D721Med (cell line): ENCODE data around the gene INF2.

Source experiments
- DNase-seq: peaks from one replicate; pipeline ENCODE4 v3.0.0; 2011; ENCODE audit warnings: low spot score; ENCODE audit not compliant: insufficient read length
- FAIRE-seq: peaks from 2 replicates; lab custom pipeline; 2011; peaks lifted over from hg19 to GRCh38; lab: Jason Lieb, UNC
- CTCF ChIP-seq: IDR thresholded peaks from 2 replicates; pipeline ENCODE4 v1.5.1; 2012; ENCODE audit warnings: mild to moderate bottlenecking, control low read depth; ENCODE audit not compliant: insufficient read depth; ENCODE audit errors: missing control alignments

The INF2 gene

DNA sequence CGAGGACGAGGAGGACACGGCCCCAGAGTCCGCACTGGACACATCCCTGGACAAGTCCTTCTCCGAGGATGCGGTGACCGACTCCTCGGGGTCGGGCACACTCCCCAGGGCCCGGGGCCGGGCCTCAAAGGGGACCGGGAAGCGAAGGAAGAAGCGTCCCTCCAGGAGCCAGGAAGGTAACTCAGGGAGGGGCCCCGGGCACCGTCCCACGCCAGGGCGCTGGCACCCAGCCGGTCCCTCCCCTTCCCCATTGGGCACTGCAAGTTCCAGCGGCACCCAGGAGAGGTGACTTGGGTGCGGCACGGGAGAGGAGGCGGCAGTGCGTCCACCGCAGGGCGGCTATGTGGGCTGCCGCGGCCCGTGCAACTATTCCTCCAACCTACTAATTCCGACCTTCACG is 25.3 kb downstream of the INF2 start:
- FAIRE-seq (no peak), DNase-seq (no peak)
- no peak for TF ChIP-seq CTCF

DNA sequence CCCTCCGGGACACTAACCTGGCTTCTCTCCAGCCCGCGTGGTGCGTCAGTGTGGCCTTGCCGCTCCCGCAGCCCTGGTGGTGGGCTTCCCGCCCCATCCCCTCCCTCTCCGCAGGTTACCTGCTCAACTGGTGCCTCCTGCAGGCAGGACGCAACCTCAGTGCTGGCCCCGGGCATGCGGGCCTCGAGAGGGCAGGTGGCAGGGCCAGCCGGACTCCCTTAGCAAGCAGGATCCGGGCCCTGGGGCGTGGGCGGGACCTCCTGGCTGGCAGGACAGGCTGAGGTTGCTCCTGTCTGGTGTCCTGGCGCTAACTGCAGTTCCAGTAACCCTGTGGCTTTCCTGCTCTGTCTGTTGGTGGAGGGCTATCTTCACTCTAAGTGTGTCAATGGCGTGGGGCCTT is 26.0 kb downstream of the INF2 start:
- no peak for TF ChIP-seq CTCF
- DNase-seq (no peak), FAIRE-seq (no peak)

- FAIRE-seq = no peak
- DNase-seq = no peak
- no peak for TF ChIP-seq CTCF
These were observed 26.5 kb downstream of the INF2 start for GRCh38 chr14:104715871-104716270.

DNA sequence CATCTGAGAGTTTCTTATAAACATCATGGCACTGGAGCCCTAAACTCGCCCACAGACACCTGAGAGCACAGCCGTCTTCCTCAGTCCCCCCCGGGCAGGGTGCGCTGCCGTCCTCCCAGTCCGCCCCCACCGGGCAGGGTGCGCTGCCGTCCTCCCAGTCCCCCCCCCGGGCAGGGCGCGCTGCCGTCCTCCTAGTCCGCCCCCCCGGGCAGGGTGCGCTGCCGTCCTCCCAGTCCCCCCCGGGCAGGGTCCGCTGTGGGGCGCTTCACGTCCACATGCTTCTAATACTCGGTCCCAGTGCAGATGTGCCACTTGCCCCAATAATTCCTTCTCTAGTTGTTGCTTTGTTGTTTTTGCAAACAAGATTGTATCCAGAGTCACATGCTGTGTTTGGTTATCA is 27.7 kb downstream of the INF2 start:
- FAIRE-seq (no peak), DNase-seq (no peak)
- TF ChIP-seq CTCF = no peak

DNA sequence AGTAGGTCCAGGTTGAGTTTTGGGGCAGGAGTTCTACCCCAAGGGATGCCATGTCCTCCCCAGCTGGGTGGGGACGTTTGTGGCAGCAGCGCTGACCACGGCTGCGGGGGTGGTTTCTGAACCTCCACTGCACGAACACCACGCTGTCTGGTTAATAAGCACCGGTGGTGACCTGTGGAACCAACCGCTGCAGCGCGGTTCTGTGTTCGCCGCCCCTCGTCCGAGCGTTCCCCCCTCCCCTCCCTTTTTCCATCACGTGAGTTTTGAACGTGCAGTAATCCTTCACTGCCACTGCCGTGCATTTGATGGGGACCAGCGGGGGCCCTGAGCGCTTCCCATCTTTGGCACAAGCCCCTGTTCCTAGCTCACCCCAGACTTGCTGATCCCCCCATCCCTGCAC is 28.2 kb downstream of the INF2 start:
- FAIRE-seq = no peak
- DNase-seq = no peak
- no peak for TF ChIP-seq CTCF

DNA sequence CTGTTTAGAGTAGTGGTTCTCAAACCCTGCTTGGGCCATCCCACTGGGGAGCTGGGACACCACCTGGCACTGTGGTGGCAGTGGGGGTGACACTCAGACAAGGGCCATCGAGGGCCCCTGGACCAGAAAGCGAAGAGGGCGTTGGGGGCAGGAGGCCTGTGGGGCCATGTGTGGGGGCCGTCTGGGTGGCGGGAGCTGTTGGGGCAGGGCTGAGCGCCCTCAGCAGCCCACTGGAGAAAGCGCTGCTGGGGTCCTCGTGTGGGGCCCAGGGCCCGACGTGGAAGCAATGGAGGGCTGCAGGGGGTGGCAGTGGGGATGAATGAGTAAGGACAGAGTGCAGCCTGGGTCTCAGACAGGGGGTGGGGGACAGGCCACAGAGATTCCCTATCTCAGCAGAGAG is 28.7 kb downstream of the INF2 start:
- no peak for FAIRE-seq
- TF ChIP-seq CTCF = no peak
- no peak for DNase-seq

DNA sequence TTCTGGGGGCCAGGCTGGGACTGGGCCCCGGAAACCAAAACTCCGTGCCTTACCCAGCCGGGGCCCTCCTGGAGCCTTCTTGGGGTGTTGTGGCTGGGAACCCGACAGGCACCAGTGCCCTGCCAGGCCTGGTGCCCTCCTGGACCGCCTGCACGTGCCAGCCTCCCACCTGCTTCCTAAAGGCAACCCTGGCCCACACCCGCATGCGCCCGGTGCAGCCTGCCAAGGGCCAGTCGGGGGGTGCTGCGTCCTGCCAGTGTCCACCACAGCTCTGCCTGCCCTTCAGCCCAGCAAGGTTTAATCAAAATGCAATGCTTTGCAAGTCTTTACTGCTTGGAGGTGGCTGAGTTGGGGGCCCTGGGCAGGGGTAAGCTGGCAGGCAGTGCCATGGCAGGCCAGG is 29.5 kb downstream of the INF2 start:
- no peak for TF ChIP-seq CTCF
- DNase-seq = no peak
- no peak for FAIRE-seq
